ENCODE results near the gene GLT1D1.

- TF ChIP-seq CTCF (IDR thresholded peaks at IDR 0.05), result no peak
- TF ChIP-seq POLR2A (IDR thresholded peaks at IDR 0.05), result no peak
Measured at GRCh38 chr12:128980623-128981022, 127.3 kb downstream of the GLT1D1 start.

Data from body of pancreas (tissue), 4 donors.